GM21717 (cell line): Measurements from ENCODE around the gene ZNF653.

Experiments used
- ATAC-seq: cut with Tn5 transposase; IDR thresholded peaks from one replicate; pipeline ENCODE4 v1.9.1; 2021; ENCODE audit warnings: mild to moderate bottlenecking, moderate library complexity; ENCODE audit not compliant: unreplicated experiment

The ZNF653 gene, protein sequence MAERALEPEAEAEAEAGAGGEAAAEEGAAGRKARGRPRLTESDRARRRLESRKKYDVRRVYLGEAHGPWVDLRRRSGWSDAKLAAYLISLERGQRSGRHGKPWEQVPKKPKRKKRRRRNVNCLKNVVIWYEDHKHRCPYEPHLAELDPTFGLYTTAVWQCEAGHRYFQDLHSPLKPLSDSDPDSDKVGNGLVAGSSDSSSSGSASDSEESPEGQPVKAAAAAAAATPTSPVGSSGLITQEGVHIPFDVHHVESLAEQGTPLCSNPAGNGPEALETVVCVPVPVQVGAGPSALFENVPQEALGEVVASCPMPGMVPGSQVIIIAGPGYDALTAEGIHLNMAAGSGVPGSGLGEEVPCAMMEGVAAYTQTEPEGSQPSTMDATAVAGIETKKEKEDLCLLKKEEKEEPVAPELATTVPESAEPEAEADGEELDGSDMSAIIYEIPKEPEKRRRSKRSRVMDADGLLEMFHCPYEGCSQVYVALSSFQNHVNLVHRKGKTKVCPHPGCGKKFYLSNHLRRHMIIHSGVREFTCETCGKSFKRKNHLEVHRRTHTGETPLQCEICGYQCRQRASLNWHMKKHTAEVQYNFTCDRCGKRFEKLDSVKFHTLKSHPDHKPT

DNA sequence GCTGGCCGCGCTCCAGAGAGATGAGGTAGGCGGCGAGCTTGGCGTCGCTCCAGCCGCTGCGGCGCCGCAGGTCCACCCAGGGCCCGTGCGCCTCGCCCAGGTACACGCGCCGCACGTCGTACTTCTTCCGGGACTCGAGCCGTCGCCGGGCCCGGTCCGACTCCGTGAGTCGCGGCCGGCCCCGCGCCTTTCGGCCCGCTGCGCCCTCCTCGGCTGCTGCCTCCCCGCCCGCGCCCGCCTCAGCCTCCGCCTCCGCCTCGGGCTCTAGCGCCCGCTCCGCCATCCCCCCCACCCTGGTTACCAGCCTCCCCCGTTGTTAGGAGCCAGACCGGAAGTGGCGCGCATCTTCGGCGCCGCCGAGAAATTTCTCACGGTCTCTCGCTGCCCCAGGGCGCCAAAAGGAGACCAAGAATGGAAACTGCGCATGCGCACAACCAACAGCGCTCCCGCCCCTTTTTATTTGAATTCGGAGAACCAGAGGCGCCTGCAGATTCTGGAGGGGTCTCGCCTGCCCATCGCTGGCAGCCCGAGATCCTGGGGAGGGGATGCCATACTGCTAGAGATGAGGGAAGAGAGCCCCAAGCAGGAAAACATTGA is at the start of gene ZNF653:
ZNF653 (minus strand) TSS at position 336 of the 597 bp plus-strand sequence; CDS start at position 283, 53 bp downstream.
- peak; percentile 35 for ATAC-seq

GRCh38 chr19:11555246-11555645 is 49.6 kb upstream of the ZNF653 start:
- ATAC-seq: no peak

DNA sequence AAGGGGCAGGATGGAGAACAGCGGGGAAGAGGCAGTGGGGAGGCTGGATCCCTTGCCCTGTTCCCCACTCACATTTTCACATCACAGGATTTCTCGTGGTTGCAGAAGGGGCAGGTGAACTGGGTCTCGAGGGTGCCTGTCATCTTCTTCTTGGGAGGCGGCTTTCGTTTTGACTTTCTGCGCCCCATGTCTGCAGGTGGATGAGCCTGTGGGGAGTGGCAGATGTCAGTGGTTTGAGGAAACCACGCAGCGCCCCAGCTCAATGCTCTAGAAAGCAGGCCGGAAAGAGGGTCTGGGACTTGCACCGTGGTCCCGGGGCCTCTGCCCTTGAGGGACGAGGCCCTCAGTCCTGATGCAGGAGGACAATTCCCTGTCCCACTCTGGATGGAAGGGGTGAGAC is 48.5 kb upstream of the ZNF653 start:
- ATAC-seq: no peak

DNA sequence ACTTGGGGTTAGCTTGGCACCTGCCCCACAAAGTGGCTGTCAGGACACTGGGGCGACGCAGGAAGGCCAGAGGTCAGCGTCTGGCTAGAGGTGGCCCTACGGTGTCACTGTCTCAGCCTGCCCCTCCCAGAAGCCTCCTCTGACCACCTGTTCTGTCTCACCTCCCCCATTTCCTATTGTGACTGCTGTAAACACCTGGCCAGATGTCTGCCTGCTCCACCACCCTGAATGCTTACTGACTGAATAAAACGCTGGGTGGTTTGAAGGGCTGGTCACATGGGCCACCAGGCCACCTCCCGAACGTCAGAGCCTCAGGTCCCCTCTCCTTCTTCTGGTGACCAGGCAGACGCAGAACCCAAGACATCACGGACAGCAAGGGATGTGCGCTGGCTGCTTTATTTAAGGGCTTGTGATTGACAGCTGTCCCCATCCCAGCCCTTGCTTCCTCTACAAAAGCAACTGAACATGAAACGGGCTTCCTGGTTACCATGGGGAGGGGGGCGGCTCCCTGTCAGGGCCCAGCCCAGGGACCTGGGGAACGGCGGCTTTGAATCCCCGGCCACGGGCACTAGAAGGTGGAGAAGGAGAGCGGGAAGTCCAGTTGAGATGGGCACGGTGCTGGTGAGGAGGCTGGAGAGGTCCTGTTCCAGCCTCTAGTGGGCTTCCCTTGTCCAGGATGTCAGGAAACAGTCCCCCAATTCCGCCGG is 47.2 kb upstream of the ZNF653 start:
- ATAC-seq: no peak

DNA sequence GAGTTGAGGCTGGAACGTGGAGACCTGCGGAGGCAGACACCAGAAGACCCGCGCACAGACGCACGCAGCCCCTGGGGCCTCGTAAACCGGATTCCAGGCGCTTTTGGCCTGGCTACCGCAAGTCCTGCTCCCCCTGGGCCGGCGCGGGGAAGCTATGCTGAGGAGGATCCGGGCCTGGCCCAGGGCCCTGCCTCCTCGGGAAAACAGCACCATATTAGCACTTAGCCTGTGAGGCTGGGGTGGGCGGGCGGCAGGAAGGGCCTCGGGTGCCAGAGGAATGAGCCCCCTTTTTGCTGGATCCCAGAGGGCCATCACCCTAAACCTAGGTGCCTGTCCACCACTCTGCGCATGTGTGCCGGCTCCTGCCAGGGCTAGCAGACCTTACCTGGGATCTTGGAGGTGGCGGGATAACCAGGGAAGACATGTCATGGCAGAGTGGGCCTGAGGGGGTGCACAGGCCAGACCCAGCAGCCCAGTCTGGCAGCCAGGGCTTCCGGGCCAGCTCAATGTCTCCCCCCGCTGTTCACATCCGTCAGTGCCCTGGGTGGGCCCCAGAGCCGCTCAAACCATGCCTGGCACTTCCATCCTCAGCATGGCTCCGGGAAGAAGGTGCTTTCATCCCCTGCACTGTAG is 46.1 kb upstream of the ZNF653 start:
- no peak for ATAC-seq

DNA sequence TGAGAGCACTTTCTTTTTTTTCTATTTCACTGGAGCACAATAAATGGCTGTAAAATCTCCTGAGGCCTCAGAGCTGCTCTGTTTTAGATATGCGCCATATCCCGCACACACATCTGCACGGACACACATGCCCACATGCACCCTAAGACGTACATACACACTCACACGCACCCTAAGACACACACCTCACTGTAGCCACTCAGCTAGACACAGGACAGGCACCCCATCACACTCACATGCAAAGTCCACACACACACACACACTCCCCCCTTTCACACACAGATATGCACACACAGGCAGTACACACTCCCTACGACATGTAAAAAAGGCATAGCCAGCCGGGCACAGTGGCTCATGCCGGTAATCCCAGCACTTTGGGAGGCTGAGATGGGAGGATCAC is 44.6 kb upstream of the ZNF653 start:
- ATAC-seq: no peak

- ATAC-seq: no peak
Measured at GRCh38 chr19:11549386-11549953, 43.8 kb upstream of the ZNF653 start.

DNA sequence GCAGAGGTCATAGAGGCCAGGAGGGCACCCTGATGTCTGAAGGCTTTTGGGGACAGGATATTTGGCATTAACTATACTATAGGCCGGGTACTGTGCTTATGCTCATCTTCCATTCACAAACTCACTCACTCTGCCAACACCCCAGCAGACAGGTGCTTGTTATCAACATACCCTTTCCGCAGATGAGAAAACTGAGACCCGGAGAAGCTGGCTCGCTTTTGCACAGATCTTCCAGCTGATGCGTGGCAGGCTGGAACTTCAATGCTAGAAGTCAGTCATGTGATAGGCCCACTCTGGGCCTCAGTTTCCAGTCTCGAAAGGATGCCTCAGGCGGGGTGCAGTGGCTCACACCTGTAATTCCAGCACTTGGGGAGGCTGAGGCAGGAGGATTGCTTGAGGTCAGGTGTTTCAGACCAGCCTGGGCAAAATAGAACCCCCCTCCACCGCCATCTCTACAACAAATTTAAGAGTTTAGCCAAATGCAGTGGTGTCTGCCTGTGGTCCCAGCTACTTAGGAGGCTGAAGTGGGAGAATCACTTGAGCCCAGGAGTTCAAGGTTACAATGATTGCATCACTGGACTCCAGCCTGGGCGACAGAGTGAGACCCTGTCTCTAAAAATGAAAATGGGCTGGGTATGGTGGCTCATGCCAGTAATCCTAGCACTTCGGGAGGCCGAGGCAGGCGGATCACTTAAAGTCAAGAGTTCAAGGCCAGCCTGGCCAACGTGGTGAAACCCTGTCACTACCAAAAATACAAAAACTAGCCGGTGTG is 42.5 kb upstream of the ZNF653 start:
- no peak for ATAC-seq

- ATAC-seq: no peak
Measured at GRCh38 chr19:11541238-11541637, 35.6 kb upstream of the ZNF653 start.

GRCh38 chr19:11540645-11541044 is 35.0 kb upstream of the ZNF653 start:
- no peak for ATAC-seq

DNA sequence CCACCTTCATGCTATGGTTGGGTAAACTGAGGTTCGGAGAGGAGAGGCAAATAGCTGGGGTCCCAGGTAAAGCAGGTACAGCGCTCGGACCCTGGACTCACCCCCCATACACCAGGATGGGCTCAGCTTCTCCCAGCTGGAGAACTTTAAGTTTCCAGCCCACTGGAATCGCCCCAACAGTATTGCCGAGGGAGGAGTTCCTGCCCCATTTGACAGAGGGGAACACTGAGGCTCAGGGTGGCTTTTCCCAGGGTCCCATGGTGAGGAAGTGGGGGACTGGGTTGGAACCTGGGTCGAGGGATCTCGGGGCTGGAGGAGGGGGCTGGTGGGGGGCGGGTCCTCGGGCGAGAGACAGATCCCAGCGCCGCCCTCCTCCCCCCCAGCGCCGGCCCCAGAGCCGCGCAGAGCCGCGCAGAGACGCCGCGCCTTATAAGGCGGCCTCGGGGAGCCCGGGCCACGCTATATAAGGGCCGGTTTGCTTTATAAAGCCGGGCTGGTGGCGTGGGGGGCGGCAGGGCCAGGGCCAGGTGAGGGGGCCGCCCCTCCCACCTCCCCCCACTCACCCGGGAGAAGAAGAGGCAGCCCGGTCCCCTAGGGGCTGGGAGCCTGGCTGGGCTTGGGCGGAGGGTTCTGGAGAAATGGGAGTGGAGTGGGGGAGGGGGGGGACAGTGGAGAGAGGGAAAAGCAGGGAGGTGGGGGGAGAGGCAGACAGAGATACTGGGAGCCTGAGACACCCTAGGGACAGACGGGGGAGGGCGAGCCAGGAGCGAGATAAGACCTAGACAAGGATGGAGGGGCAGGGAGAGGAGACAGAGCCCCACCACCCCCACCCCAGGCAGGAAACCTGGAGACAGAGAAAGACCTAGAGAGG is 34.1 kb upstream of the ZNF653 start:
- ATAC-seq: no peak

GRCh38 chr19:11538232-11539036 is 32.8 kb upstream of the ZNF653 start, which contains the start of gene CNN1:
CNN1 (plus strand) TSS chr19:11538851; CDS start chr19:11538928, 77 bp downstream.
- ATAC-seq: no peak

GRCh38 chr19:11535792-11536595 is 30.4 kb upstream of the ZNF653 start:
- no peak for ATAC-seq

DNA sequence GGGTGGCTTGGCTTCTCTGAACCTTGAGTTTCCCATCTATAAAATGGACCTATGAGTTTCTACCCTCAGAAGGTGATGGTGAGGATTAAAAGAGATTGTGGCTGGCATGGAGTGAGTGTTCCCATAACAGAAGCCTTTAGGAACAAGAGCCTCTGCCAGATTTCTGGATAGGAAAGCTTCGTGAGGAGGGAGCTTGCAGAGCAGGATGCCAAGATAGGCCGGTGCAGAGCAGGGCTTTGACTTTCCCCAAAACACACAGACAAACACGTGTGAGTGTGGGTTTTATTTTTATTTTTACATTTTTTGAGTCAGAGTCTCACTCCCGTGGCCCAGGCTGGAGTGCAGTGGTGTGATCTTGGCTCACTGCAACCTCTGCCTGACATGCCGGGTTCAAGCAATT is 29.3 kb upstream of the ZNF653 start:
- ATAC-seq: no peak

- no peak for ATAC-seq
Measured at GRCh38 chr19:11534538-11534937, 28.9 kb upstream of the ZNF653 start.

- ATAC-seq: no peak
Measured at GRCh38 chr19:11530432-11530831, 24.8 kb upstream of the ZNF653 start.
